ENCODE results near the gene ACYP1.

GRCh38 chr14:75005357-75005756 lies 58.5 kb downstream of the ACYP1 start:
- TF ChIP-seq, protein P1, sequence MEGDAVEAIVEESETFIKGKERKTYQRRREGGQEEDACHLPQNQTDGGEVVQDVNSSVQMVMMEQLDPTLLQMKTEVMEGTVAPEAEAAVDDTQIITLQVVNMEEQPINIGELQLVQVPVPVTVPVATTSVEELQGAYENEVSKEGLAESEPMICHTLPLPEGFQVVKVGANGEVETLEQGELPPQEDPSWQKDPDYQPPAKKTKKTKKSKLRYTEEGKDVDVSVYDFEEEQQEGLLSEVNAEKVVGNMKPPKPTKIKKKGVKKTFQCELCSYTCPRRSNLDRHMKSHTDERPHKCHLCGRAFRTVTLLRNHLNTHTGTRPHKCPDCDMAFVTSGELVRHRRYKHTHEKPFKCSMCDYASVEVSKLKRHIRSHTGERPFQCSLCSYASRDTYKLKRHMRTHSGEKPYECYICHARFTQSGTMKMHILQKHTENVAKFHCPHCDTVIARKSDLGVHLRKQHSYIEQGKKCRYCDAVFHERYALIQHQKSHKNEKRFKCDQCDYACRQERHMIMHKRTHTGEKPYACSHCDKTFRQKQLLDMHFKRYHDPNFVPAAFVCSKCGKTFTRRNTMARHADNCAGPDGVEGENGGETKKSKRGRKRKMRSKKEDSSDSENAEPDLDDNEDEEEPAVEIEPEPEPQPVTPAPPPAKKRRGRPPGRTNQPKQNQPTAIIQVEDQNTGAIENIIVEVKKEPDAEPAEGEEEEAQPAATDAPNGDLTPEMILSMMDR (IDR thresholded peaks at IDR 0.05; ENCODE audit: poor library complexity) = no peak
- TF ChIP-seq EZH2 (IDR thresholded peaks at IDR 0.05; ENCODE audit: borderline replicate concordance) = no peak
- no peak for TF ChIP-seq EZH2phosphoT487 (IDR thresholded peaks at IDR 0.05; ENCODE audit: low read depth, severe bottlenecking, unreplicated experiment)

Measured in hepatocyte (in vitro differentiated cells).